OCI-LY1 (cell line): ENCODE data around the gene ICE2.

Experiments used
- H2AFZ ChIP-seq: fragments of 200-600 bp; sonication (generic), shearing (Covaris generic); 2 replicates; pipeline ENCODE4 v1.6.0; 2014; ENCODE audit warnings: antibody characterized with exemption, mild to moderate bottlenecking, low read length
- H3F3A ChIP-seq: fragments of 200-600 bp; sonication (generic), shearing (Covaris generic); 2 replicates; pipeline ENCODE4 v1.6.0; 2014; ENCODE audit warnings: mild to moderate bottlenecking, antibody characterized with exemption, low read length, moderate library complexity; ENCODE audit not compliant: insufficient read depth
- H3K27ac ChIP-seq: fragments of 200-600 bp; sonication (generic); 2 replicates; pipeline ENCODE4 v1.5.1; 2014; ENCODE audit warnings: low read length, mixed run types, mild to moderate bottlenecking, low read depth; ENCODE audit not compliant: poor library complexity, severe bottlenecking
- H3K27me3 ChIP-seq: fragments of 200-600 bp; sonication (generic); 2 replicates; pipeline ENCODE4 v1.6.0; 2014; ENCODE audit warnings: antibody characterized with exemption, mild to moderate bottlenecking, low read length, moderate library complexity; ENCODE audit not compliant: insufficient read depth
- H3K36me3 ChIP-seq: fragments of 200-600 bp; sonication (generic); 2 replicates; pipeline ENCODE4 v1.6.1; 2014; ENCODE audit warnings: mild to moderate bottlenecking, antibody characterized with exemption, low read length, moderate library complexity, mixed read lengths; ENCODE audit not compliant: insufficient read depth
- H3K4me1 ChIP-seq: fragments of 200-600 bp; sonication (generic); 2 replicates; pipeline ENCODE4 v1.5.1; 2014; ENCODE audit warnings: mild to moderate bottlenecking, low read length, moderate library complexity; ENCODE audit not compliant: insufficient read depth, severe bottlenecking
- H3K4me2 ChIP-seq: fragments of 200-600 bp; sonication (generic), shearing (Covaris generic); 2 replicates; pipeline ENCODE4 v1.6.1; 2014; ENCODE audit warnings: low read length
- H3K4me3 ChIP-seq: fragments of 200-600 bp; sonication (generic); 2 replicates; pipeline ENCODE4 v1.5.1; 2014; ENCODE audit warnings: low read length, low read depth, mild to moderate bottlenecking, mixed read lengths; ENCODE audit not compliant: poor library complexity, severe bottlenecking
- H3K79me2 ChIP-seq: fragments of 200-600 bp; shearing (Covaris generic); 2 replicates; pipeline ENCODE4 v1.6.1; 2016; ENCODE audit warnings: mixed run types, low read length, mixed read lengths; ENCODE audit not compliant: insufficient read depth
- H3K9ac ChIP-seq: fragments of 200-600 bp; sonication (generic), shearing (Covaris generic); 2 replicates; pipeline ENCODE4 v1.6.1; 2014; ENCODE audit warnings: mild to moderate bottlenecking, low read length, mixed read lengths
- H3K9me2 ChIP-seq: fragments of 200-600 bp; sonication (generic), shearing (Covaris generic); 2 replicates; pipeline ENCODE4 v1.6.1; 2014; ENCODE audit warnings: low read depth, mild to moderate bottlenecking, low read length, mixed read lengths
- H3K9me3 ChIP-seq: fragments of 200-600 bp; shearing (Covaris generic); 2 replicates; pipeline ENCODE4 v1.6.1; 2014; ENCODE audit warnings: low read length, mixed read lengths
- H4K20me1 ChIP-seq: fragments of 200-600 bp; sonication (generic), shearing (Covaris generic); 2 replicates; pipeline ENCODE4 v1.6.0; 2016; ENCODE audit warnings: mild to moderate bottlenecking, low read length; ENCODE audit not compliant: insufficient read depth
- EZH2 ChIP-seq: fragments of 200-600 bp; sonication (generic), shearing (Covaris generic); IDR thresholded peaks from 2 replicates; pipeline ENCODE4 v1.8.0; 2017; ENCODE audit warnings: borderline replicate concordance, mixed run types, mild to moderate bottlenecking, antibody characterized with exemption, low read length, moderate library complexity, mixed read lengths
- TF ChIP-seq, protein P1 (sequence below): fragments of 200-600 bp; sonication (generic), shearing (Covaris generic); IDR thresholded peaks from 2 replicates; pipeline ENCODE4 v1.5.1; 2017; ENCODE audit warnings: mild to moderate bottlenecking, antibody characterized with exemption, low read length, moderate library complexity, mixed read lengths

ICE2 gene

GRCh38 chr15:60518511-60518910 lies 39.6 kb upstream of the ICE2 start:
- H3K9ac ChIP-seq, result no peak overlapping the region
- H3K9me3 ChIP-seq, result no peaks in the 10 kb centered on the region
- H3K27ac ChIP-seq, result no peak overlapping the region
- H3K27me3 ChIP-seq, result no peaks in the 10 kb centered on the region
- no peaks in the 10 kb centered on the region for H3K4me1 ChIP-seq
- H4K20me1 ChIP-seq, result no peaks in the 10 kb centered on the region
- TF ChIP-seq, protein P1, sequence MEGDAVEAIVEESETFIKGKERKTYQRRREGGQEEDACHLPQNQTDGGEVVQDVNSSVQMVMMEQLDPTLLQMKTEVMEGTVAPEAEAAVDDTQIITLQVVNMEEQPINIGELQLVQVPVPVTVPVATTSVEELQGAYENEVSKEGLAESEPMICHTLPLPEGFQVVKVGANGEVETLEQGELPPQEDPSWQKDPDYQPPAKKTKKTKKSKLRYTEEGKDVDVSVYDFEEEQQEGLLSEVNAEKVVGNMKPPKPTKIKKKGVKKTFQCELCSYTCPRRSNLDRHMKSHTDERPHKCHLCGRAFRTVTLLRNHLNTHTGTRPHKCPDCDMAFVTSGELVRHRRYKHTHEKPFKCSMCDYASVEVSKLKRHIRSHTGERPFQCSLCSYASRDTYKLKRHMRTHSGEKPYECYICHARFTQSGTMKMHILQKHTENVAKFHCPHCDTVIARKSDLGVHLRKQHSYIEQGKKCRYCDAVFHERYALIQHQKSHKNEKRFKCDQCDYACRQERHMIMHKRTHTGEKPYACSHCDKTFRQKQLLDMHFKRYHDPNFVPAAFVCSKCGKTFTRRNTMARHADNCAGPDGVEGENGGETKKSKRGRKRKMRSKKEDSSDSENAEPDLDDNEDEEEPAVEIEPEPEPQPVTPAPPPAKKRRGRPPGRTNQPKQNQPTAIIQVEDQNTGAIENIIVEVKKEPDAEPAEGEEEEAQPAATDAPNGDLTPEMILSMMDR, result no peak
- TF ChIP-seq EZH2, result no peak
- no peak overlapping the region for H3K4me3 ChIP-seq
- no peaks in the 10 kb centered on the region for H3F3A ChIP-seq
- no peaks in the 10 kb centered on the region for H3K36me3 ChIP-seq
- no peak overlapping the region for H2AFZ ChIP-seq
- H3K79me2 ChIP-seq, result no peaks in the 10 kb centered on the region
- H3K4me2 ChIP-seq, result no peak overlapping the region
- no peaks in the 10 kb centered on the region for H3K9me2 ChIP-seq

DNA sequence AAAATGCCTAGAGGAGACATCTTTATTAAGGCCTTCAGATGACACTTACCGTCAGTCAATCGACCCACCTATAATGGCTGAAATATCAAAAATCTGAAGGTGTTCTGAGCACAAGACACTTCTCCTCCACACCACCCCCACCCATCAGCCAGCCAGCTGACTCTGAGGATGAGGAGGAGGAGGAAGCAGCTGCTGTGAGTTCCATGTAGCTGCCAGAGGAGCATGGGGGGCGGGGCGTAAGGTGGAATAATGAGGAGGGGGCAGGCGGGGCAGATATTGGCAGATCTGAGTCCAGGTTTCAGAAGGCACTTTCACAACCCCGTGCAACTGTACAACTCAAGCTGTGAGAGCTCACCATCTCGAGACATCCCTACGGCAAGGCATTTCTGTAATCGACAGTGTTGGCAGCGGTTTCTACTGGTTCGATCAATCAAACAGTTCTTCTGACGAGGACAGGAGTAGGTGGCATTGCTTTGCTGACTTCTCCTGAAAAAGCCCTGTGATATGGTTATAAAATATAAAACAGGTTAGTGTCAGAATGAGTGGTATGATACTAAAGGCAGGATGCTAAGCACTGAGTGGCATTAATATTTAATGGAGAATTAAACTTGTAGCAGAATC lies 35.4 kb upstream of the ICE2 start:
- H3K4me2 ChIP-seq, result no peak overlapping the region
- H3K9me2 ChIP-seq, result no peaks in the 10 kb centered on the region
- H3K27me3 ChIP-seq, result no peaks in the 10 kb centered on the region
- no peaks in the 10 kb centered on the region for H3K36me3 ChIP-seq
- no peaks in the 10 kb centered on the region for H3F3A ChIP-seq
- TF ChIP-seq, protein P1, result no peak
- TF ChIP-seq EZH2, result no peak
- H2AFZ ChIP-seq, result no peak overlapping the region
- H3K9me3 ChIP-seq, result no peaks in the 10 kb centered on the region
- no peaks in the 10 kb centered on the region for H4K20me1 ChIP-seq
- H3K27ac ChIP-seq, result no peak overlapping the region
- H3K9ac ChIP-seq, result no peak overlapping the region
- no peak overlapping the region for H3K4me3 ChIP-seq
- H3K4me1 ChIP-seq, result no peaks in the 10 kb centered on the region
- H3K79me2 ChIP-seq, result no peaks in the 10 kb centered on the region

GRCh38 chr15:60513676-60514075 lies 34.7 kb upstream of the ICE2 start:
- Histone ChIP-seq H4K20me1 (no peaks in the 10 kb centered on the region), H3K36me3 (no peaks in the 10 kb centered on the region), H3K4me1 (no peaks in the 10 kb centered on the region), H3K4me3 (no peak overlapping the region), H2AFZ (no peak overlapping the region), H3K27me3 (no peaks in the 10 kb centered on the region), H3K27ac (no peak overlapping the region), H3K9me3 (no peaks in the 10 kb centered on the region), H3K4me2 (no peak overlapping the region), H3F3A (no peaks in the 10 kb centered on the region), H3K79me2 (no peaks in the 10 kb centered on the region), H3K9ac (no peak overlapping the region), H3K9me2 (no peaks in the 10 kb centered on the region)
- TF ChIP-seq EZH2, result no peak
- TF ChIP-seq, protein P1, result no peak
